IPS-18c (cell line): ENCODE data around the gene CELF4.

Experiments used
- H3K4me3 ChIP-seq: 2 replicates; pipeline ENCODE4 v1.7.0; 2013; ENCODE audit warnings: low read depth, mild to moderate bottlenecking, low read length, moderate library complexity; ENCODE audit not compliant: insufficient read depth
- H3K9me3 ChIP-seq: one replicate; pipeline ENCODE4 v1.6.1; 2013; ENCODE audit warnings: mild to moderate bottlenecking, low read length, moderate library complexity; ENCODE audit not compliant: control insufficient read depth, insufficient read depth

CELF4 gene

GRCh38 chr18:37231251-37231650, 334.3 kb downstream of the CELF4 start:
- no peaks in the 10 kb centered on the region for H3K9me3 ChIP-seq

DNA sequence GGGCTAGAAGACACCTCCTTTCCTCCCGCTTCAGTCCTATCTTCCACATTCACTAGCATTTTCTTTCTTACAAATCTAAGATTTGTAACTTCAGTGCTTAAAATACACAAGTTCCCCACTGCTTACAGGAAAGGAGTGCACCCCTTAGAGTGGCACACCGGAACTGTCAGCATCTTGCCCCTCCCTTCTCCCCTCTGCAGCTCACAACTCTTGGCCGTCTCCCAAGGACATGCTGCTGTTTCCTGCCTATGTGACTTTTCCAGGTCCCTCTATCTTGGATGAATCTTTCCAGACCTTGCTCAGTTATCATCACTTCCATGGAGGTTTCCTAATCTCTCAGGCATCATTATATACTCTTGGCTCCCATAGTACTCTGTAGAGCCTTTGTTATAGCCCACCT, 334.8 kb downstream of the CELF4 start:
- Histone ChIP-seq H3K4me3 (no peak overlapping the region), H3K9me3 (no peaks in the 10 kb centered on the region)

More at GRCh38 chr18:37231251-37231650, 334.3 kb downstream of the CELF4 start:
- no peak overlapping the region for H3K4me3 ChIP-seq

DNA sequence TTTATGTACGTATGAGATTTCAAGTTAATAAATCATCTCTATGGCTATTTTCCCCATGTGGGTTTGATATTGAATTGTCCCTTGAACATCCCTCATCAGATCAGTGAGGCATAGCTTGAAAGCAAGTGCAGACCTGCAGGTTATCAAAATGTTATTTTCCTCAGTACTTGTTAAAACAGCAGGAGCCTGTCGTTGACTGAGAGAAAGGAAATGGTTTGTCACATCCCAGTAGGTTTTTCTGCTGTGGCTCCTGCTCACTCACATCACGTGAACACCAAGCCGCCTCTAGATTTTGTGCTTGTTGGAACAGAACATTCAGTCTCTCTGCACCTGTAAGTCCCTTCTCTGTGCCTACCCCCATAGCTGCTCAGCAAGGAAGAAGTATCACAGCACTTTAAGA, 340.3 kb downstream of the CELF4 start:
- Histone ChIP-seq H3K4me3 (no peak overlapping the region), H3K9me3 (no peaks in the 10 kb centered on the region)

DNA sequence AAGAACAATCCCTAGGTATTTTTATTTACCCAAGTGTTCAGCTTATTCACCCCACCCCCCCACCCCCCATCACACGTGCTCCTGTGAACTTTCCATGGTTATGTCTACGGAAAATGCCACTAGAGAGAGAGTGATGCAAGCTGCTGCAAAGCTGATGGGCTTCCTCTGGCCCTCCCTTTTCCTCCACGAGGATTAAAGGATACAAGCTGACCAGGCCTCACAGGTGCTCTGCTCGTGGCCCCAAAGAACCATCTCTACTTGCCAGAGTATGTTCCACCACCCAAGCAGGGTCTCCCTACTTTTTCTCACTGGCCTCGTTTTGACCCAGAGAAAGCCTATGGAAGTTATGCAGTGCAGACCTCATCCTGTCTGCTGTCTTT, 342.6 kb downstream of the CELF4 start:
- Histone ChIP-seq H3K9me3 (no peaks in the 10 kb centered on the region), H3K4me3 (no peak overlapping the region)

GRCh38 chr18:37222354-37222998, 343.1 kb downstream of the CELF4 start:
- no peaks in the 10 kb centered on the region for H3K9me3 ChIP-seq
- H3K4me3 ChIP-seq = no peak overlapping the region

- peaks cover 2% of the 10 kb centered on the region for H3K9me3 ChIP-seq
- H3K4me3 ChIP-seq = no peak overlapping the region
Observed at GRCh38 chr18:37219257-37219656, 346.3 kb downstream of the CELF4 start.

- H3K4me3 ChIP-seq = no peak overlapping the region
- peaks cover 2% of the 10 kb centered on the region for H3K9me3 ChIP-seq
Observed at GRCh38 chr18:37218022-37218590, 347.5 kb downstream of the CELF4 start.

GRCh38 chr18:37210781-37211180, 354.8 kb downstream of the CELF4 start:
- Histone ChIP-seq H3K9me3 (peaks cover 2% of the 10 kb centered on the region), H3K4me3 (no peak overlapping the region)

DNA sequence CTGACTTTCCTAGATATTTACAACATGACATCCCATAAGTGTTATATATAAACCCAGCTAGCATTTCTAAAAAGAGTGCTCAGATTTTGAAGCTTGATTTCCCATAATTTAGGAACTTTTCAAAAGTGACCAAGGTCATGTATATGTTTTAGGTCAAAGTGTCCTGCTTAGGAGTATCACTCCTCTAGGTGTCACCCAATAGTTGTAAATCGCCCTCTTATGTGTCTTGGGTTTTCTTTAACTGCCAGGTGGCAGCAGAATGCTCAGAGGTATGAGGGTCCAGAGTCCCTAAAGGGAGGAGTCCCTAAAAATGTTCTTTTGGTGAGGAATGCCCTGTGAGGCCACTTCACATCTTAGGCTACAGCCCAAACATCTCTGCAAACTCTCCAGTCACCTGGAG, 358.3 kb downstream of the CELF4 start:
- no peak overlapping the region for H3K4me3 ChIP-seq
- H3K9me3 ChIP-seq = no peaks in the 10 kb centered on the region

DNA sequence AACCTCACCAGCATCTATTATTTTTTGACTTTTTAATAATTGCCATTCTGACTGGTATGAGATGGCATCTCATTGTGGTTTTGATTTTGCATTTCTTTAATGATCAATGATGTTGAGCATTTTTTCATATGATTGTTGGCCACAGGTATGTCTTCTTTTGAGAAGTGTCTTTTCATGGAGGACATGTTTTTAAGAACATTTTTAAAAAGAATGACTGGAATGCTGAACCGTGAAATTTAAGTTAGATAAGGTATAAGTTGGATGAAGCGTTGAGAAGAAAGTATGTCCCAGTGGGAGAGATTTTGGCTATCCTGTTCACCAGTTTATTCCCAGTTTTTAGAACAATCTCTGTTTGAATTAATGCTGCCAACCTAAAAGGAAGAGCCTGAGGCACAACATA, 365.9 kb downstream of the CELF4 start:
- H3K4me3 ChIP-seq = no peak overlapping the region
- no peaks in the 10 kb centered on the region for H3K9me3 ChIP-seq
